ENCODE data around the gene STK17B.
A peak's percentile ranks its signal among the peaks of the same experiment; 100 is the strongest.

The STK17B gene

DNA sequence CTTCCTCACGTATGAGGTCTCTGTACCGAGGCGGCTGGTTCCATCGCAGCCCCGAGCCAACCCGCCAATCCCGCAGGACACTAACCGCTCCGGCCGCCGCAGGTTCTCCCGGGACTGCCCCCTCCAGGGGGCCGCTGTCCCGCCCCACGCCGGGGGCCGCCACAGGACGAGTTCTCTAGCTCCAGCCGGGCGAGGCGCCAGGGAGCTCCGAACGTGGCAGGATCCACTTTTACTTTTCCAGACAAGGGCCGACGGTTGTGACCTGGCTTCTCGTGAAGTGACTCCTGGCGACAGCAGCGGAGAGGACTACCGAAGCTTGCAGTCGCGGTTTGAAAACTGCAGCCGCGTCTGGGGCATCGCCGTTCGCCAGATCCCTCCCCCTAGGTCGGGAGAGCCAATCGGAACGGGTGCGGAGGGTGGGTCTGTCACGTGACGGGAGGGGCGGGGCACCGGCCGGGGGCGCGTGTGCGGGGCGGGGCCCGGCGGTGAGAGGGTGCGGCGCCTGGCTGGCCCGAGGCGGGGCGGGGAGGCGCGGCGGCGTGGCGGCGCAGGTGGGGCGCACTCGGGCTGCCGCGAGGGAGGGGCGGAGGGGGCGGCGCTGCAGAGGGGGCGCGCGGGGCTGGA lies at the start of gene STK17B:
STK17B (minus strand) TSS at position 331 of the 624 bp plus-strand sequence. CDS start 8,195 bp downstream, outside the sequence.
- peak; percentile 96 for DNase-seq (ENCODE audit: low spot score)
- in situ Hi-C loops (cut with MboI; ENCODE audit: low pct_unique_long_range_greater_than_20kb, low sequenced_read_pairs, unreplicated experiment): loop anchor here (25.0 kb wide), 1 partner anchor 91 kb away; no protein-coding TSS in a partner anchor
- TF ChIP-seq, protein P1, sequence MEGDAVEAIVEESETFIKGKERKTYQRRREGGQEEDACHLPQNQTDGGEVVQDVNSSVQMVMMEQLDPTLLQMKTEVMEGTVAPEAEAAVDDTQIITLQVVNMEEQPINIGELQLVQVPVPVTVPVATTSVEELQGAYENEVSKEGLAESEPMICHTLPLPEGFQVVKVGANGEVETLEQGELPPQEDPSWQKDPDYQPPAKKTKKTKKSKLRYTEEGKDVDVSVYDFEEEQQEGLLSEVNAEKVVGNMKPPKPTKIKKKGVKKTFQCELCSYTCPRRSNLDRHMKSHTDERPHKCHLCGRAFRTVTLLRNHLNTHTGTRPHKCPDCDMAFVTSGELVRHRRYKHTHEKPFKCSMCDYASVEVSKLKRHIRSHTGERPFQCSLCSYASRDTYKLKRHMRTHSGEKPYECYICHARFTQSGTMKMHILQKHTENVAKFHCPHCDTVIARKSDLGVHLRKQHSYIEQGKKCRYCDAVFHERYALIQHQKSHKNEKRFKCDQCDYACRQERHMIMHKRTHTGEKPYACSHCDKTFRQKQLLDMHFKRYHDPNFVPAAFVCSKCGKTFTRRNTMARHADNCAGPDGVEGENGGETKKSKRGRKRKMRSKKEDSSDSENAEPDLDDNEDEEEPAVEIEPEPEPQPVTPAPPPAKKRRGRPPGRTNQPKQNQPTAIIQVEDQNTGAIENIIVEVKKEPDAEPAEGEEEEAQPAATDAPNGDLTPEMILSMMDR (IDR thresholded peaks at IDR 0.05; ENCODE audit: extremely low read depth, insufficient read depth, missing control alignments): peak; percentile 3

DNA sequence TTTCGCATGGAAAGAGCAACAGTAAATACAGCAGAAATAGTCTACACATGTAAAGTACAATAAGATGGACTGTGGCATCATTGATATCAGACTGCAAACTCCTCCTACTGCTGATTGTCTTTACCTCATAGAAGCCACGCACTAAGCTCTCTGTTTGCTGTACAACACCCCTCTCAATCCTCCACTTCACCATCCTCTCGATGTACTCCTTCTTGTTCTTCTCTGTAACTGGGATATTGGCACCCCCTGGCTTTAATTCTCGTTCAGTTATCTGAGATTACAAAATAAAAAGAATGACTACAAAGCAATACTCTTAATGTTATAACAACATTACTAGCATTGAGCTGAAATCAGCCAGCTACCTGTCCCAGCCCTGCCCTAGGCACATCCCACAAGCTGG lies 49.3 kb upstream of the STK17B start:
- TF ChIP-seq, protein P1 (IDR thresholded peaks at IDR 0.05; ENCODE audit: extremely low read depth, insufficient read depth, missing control alignments): no peak
- no peak for DNase-seq (ENCODE audit: low spot score)
- in situ Hi-C loops (cut with MboI; ENCODE audit: low pct_unique_long_range_greater_than_20kb, low sequenced_read_pairs, unreplicated experiment): no loop called here

DNA sequence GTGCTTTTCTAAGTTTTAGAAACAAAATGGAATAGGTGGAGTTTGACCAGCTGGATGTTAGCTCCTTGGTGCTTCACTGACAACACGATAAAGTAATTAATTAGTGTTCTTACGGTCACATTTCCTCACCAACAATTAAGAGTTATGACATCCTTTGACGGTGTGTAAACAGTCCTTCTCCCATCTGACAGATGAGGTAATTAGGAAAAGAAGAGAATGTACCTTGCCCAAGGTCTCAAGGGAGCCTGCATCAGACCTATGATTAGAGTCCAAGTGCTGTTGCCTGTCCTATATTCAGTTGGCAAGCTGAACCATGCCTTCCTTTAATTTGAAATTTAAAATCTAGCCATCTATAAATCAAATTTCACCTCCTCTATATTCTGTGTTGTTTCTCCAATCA lies 48.3 kb upstream of the STK17B start:
- TF ChIP-seq, protein P1 (IDR thresholded peaks at IDR 0.05; ENCODE audit: extremely low read depth, insufficient read depth, missing control alignments): no peak
- DNase-seq (ENCODE audit: low spot score): no peak
- in situ Hi-C loops (cut with MboI; ENCODE audit: low pct_unique_long_range_greater_than_20kb, low sequenced_read_pairs, unreplicated experiment): no loop called here

DNA sequence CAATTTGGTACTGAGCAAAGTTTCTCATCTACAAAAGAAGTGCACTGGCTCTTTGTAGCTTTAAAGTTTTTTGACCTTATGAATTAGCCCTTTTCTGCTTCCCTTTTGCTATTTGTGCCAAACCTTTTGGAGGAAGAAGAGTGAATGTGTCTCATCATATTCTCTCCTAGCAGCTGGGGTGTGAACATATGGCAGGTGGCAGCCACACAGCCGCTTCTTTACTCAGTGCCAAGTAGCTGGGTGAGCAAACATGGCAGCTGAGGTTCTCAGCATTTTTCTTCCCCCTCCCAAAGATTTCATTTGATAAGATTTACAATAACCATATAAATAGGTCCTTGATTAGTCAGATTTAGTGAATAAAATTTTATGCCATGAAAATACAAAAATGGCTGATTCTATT lies 46.7 kb upstream of the STK17B start:
- in situ Hi-C loops (cut with MboI; ENCODE audit: low pct_unique_long_range_greater_than_20kb, low sequenced_read_pairs, unreplicated experiment): no loop called here
- TF ChIP-seq, protein P1 (IDR thresholded peaks at IDR 0.05; ENCODE audit: extremely low read depth, insufficient read depth, missing control alignments): no peak
- DNase-seq (ENCODE audit: low spot score): no peak

DNA sequence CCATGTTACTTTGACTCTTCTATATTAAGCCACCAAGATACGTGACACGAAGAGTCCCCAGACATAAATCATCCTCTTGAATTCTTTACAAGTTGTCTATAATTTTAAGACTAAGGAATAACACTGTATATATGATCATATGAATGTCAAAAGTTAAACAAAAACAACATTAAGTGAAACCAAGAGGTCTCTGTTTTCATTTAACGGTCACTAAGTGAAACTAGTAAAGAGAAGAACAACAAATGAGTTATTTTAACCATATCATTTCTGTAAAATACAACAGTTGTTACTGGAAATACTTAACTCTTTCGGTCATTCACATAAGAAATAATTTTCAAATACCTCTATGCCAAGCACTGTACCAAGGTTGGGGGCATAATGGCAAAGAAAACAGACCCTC lies 45.7 kb upstream of the STK17B start:
- TF ChIP-seq, protein P1 (IDR thresholded peaks at IDR 0.05; ENCODE audit: extremely low read depth, insufficient read depth, missing control alignments): no peak
- in situ Hi-C loops (cut with MboI; ENCODE audit: low pct_unique_long_range_greater_than_20kb, low sequenced_read_pairs, unreplicated experiment): no loop called here

DNA sequence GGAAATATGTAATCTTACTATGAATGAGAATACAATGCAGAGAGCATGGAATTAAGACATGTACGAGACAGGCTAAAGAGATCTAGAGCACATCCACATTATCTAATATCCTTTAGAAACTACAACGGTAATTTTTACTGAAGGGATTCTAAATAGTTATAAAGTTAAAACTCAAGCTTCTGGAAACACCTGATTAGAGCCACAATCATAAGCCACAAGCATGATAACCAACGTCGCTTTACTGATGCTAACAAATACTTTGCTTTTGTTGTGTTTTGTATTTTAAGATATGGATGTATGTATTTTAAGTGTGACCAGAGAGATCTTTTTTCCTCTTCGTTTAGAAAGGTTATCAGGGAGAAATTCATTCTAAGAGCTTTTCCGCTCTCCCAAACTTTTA lies 44.0 kb upstream of the STK17B start:
- TF ChIP-seq, protein P1 (IDR thresholded peaks at IDR 0.05; ENCODE audit: extremely low read depth, insufficient read depth, missing control alignments): no peak
- in situ Hi-C loops (cut with MboI; ENCODE audit: low pct_unique_long_range_greater_than_20kb, low sequenced_read_pairs, unreplicated experiment): no loop called here
- DNase-seq (ENCODE audit: low spot score): no peak

More for the DNA sequence above, 45.7 kb upstream of the STK17B start:
- DNase-seq (ENCODE audit: low spot score): no peak
